AG09309 (cell line): Measurements from ENCODE around the gene CALHM5.

ENCODE experiments used
- DNase-seq: peaks from one replicate; pipeline ENCODE4 v3.0.0-alpha.2; 2010; ENCODE audit warnings: low read depth
- H3K4me3 ChIP-seq: 2 replicates; pipeline ENCODE4 v1.5.1; 2011; ENCODE audit warnings: mild to moderate bottlenecking, low read depth, low read length, moderate library complexity; ENCODE audit not compliant: control insufficient read depth
- TF ChIP-seq, protein P1 (sequence below): IDR thresholded peaks from 2 replicates; pipeline ENCODE4 v1.5.1; 2011; ENCODE audit warnings: mild to moderate bottlenecking, low read depth, low read length, inconsistent platforms; ENCODE audit not compliant: insufficient read depth, control insufficient read depth; ENCODE audit errors: missing control alignments

The CALHM5 gene, protein sequence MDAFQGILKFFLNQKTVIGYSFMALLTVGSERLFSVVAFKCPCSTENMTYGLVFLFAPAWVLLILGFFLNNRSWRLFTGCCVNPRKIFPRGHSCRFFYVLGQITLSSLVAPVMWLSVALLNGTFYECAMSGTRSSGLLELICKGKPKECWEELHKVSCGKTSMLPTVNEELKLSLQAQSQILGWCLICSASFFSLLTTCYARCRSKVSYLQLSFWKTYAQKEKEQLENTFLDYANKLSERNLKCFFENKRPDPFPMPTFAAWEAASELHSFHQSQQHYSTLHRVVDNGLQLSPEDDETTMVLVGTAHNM

DNA sequence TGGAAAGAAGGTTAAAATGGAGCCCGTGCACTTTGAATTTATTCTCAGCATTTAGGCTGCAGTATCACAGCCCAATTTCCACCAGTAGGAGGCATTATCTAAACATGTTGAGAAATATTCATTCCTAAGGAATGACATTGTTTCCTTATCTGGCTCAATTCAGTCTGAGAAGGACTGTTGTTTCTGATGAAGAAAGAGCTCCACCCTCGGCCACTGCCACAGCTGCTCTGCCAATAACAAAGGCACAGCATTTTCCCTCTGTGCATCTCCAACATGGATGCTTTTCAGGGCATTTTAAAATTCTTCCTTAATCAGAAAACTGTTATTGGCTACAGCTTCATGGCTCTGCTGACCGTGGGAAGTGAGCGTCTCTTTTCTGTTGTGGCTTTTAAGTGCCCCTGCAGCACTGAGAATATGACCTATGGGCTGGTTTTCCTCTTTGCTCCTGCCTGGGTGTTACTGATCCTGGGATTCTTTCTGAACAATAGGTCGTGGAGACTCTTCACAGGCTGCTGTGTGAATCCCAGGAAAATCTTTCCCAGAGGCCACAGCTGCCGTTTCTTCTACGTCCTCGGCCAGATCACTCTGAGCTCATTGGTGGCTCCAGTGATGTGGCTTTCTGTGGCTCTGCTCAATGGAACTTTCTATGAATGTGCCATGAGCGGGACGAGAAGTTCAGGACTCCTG, at the start of gene CALHM5:
Gene CALHM5 (plus strand): TSS at position 216 of the 687 bp plus-strand sequence. CDS start 58 bp downstream, at position 274.
- peak within 1 kb of the TSS; percentile 50 for H3K4me3 ChIP-seq
- TF ChIP-seq, protein P1, sequence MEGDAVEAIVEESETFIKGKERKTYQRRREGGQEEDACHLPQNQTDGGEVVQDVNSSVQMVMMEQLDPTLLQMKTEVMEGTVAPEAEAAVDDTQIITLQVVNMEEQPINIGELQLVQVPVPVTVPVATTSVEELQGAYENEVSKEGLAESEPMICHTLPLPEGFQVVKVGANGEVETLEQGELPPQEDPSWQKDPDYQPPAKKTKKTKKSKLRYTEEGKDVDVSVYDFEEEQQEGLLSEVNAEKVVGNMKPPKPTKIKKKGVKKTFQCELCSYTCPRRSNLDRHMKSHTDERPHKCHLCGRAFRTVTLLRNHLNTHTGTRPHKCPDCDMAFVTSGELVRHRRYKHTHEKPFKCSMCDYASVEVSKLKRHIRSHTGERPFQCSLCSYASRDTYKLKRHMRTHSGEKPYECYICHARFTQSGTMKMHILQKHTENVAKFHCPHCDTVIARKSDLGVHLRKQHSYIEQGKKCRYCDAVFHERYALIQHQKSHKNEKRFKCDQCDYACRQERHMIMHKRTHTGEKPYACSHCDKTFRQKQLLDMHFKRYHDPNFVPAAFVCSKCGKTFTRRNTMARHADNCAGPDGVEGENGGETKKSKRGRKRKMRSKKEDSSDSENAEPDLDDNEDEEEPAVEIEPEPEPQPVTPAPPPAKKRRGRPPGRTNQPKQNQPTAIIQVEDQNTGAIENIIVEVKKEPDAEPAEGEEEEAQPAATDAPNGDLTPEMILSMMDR = peak; percentile 75
- DNase-seq = peak; percentile 79

DNA sequence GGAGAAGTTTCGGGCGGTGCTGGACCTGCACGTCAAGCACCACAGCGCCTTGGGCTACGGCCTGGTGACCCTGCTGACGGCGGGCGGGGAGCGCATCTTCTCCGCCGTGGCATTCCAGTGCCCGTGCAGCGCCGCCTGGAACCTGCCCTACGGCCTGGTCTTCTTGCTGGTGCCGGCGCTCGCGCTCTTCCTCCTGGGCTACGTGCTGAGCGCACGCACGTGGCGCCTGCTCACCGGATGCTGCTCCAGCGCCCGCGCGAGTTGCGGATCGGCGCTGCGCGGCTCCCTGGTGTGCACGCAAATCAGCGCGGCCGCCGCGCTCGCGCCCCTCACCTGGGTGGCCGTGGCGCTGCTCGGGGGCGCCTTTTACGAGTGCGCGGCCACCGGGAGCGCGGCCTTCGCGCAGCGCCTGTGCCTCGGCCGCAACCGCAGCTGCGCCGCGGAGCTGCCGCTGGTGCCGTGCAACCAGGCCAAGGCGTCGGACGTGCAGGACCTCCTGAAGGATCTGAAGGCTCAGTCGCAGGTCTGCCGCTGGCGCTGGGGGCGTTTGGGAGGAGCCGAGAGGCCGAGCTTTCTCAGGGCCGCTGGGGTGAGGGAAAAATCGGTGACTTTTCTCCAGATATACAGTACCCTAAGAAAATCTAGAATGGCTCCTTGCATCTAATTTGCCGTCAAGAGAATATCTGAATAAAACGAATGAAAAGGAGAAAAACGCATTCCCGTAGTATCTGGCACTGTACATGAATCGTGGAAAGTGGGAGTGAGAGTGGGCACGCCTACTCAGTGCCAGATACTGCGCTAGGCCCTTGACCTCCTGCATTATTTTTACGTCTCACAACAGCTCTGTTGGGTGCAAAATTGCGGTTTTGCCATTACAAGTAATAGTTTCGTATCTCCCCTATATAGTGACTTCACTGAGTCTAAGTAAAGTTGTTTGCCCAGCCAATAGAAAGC, 49.2 kb upstream of the CALHM5 start:
- DNase-seq = no peak
- H3K4me3 ChIP-seq = peak overlapping the region; percentile 29
- TF ChIP-seq, protein P1 = no peak

DNA sequence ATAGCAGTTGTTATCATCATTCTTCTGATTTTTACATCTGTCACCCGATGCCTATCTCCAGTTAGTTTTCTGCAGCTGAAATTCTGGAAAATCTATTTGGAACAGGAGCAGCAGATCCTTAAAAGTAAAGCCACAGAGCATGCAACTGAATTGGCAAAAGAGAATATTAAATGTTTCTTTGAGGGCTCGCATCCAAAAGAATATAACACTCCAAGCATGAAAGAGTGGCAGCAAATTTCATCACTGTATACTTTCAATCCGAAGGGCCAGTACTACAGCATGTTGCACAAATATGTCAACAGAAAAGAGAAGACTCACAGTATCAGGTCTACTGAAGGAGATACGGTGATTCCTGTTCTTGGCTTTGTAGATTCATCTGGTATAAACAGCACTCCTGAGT, 48.1 kb upstream of the CALHM5 start:
- no peak overlapping the region for H3K4me3 ChIP-seq
- TF ChIP-seq, protein P1 = no peak
- no peak for DNase-seq

DNA sequence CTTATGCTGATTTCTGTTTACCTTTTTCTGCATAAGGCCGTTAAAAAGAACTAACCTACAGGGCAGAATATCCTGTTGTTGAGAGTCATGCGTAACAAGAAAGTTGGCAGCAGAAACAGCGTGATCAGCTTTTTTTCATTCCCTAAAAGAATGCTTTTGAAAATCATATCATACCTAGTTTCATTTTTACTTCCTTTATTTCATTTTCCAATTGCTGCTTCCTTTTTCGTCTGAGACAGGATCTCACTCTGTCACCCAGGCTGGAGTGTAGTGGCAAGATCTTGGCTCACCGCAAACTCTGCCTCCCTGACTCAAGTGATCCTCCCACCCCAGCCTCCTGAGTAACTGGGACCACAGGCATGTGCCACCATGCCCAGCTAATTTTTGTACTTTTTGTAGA, 46.2 kb upstream of the CALHM5 start:
- TF ChIP-seq, protein P1 = no peak
- no peak for DNase-seq
- no peak overlapping the region for H3K4me3 ChIP-seq

DNA sequence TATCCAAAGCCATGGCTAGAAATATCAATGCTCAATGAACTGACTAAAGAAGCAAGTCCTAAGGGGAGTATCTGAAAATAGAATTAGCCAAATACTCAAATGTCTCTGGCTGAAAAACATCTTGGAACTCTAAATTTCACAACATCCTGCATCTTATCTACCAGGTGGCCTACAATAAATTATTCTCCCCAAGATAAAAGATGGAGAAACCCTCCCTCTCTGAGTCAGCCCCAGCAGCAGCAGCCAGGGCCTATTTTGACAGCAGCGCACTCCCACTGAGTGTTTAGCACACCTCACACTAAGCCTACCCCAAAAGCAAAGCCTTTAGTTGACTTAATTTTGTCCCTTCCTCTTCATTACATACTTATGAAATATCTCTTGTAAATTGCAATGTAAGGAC, 44.3 kb upstream of the CALHM5 start:
- DNase-seq = no peak
- TF ChIP-seq, protein P1 = no peak
- no peak overlapping the region for H3K4me3 ChIP-seq

DNA sequence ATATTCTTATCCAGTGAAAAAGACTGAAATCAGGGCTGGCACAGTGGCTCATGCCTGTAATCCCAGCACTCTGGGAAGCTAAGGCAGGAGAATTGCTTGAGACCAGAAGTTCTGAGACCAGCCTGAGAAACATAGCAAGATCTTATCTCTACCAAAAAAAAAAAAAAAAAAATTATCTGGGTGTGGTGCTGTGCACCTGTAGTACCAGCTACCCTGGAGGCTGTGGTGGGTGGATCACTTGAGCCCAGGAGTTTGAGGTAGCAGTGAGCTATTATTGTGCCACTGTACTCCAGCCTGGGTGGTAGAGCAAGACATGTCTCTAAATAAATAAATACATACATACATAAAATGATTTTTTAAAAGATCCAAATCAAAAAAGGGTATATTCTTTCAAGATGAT, 43.9 kb upstream of the CALHM5 start:
- DNase-seq = no peak
- TF ChIP-seq, protein P1 = no peak
- no peak overlapping the region for H3K4me3 ChIP-seq
